NOMO-1 treated with dmso at 0.1 percent for 144 hours (cell line): Measurements from ENCODE around the gene SAMD1.

Experiments used
- DNase-seq: peaks from one replicate; lab custom pipeline; 2025; ENCODE audit not compliant: unreplicated experiment; lab: John Stamatoyannopoulos, UW

Gene SAMD1

DNA sequence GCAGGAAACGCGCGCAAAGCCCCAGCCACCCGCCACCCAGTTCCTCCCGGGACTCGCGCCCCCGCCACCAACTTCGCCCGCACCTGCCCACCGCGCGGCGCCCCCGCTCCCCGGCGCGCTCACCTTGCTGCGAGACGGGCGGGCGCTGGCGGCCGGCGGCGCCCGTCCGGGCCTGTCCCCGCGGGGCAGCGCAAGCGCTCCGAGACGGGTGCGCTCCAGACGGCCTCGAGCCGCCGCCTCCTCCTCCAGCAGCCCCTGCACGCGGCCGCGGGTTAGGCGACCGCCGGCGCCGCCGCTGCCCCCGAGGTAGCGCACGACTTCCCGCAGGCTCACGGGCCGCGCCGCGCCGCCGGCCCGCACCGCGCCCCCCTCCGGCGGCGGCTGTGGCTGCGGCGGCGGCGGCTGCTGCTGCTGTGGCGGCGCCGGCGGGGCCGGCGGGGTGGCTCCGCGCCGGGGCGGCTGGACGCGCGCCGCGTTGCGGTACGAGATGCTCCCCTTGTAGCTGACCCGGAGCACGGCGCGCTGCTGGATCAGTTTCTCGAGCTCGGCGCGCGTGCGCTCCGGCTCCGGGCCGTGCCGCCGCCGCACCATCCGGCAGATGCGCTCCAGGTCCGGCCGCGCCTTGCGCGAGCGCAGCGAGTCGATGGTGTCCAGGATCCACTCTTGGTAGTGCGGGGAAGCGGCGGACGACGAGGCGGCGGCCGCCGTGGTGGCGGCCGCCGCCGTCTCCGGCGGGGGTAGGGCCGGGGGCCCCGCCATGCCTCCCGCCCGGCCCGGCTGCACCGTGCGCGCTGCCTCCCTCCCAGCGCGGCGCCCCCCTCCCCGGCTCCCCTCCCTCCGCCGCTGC lies 666 bp downstream of the SAMD1 start:
- DNase-seq, result no peak

DNA sequence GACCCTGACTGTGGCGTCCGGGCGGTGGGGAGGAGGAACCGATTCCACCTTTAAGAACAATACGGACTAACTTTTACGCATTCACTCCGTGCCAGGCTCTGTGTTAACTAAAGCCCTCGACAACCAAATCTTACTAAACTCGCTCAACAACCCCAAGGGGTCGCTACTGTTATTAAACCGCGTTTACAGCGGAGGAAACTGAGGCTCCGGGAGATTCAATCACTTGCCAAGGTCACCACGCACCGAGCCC lies 1.2 kb downstream of the SAMD1 start:
- DNase-seq, result no peak

DNA sequence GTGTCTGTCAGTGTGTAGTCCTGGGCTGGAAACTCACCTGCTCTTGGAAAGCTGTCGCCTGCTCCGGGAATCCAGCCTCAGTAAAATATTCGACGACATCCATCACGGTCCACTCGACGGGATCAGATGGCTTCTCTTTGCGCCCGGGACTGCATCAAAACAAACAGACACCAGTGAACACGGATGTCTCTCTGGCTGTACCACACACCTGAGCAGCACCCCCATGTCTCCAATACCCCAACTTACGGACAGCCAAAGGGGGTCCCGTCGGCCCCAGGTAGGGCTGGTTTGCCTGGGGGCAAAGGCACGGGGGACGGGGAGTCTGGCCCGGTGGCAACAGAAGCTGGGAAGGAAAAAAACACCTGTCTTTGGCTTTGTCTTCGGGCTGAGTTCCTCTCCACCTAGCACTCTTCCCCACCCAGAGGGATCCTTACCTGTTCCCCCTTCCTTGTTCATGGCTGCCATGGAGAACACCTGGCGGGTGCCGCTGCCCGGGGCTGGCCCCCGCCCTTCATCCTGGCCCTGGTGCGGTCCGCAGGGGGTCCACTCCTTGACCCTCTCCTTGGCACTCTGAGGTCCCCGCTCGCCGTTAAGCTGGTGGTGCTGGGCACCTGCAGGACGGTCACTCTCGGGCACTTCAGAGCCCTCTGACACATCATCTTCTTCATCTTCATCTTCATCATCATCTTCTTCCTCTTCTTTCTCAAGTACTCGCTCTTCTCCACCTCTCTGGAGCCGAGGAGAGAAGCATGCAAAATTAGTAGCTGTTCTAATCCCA lies 1.7 kb downstream of the SAMD1 start:
- DNase-seq, result no peak

- no peak for DNase-seq
Observed at GRCh38 chr19:14086098-14086497, 4.5 kb downstream of the SAMD1 start.

DNA sequence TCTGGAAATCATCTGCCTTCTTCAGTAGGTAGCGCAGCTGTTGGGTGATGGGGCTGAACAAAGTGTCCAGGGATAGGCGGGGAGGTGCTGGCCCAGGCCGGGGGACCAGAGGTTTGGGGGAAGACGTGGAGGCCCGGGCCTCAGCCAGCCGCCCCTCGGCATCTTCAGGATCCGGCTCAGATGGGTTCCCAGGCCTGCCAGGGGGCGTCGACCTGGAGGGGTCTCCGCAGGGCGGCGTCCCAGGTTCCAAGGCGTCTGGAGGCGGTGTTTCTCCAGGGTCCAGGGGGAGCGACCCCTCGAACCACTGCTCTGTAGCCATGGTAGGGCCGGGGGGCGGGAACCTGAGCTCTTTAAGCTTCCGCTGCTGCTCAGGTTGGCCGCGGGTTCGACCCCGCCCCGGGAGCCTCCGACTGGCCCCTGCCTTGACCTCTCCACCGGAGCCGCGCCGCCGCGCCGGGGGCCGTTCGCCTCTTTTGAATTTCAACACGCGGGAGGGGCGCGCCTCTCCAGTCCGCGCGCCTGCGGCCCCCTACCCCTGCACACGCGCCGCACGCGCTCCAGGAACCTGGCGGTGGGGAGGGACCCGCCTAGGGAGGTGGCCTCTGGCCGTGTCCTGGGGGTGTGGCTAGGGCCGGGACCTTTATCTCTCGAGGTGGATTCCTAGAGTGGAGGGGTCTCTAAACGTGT lies 5.1 kb downstream of the SAMD1 start, which contains the start of gene C19orf67:
TSS of gene C19orf67 (minus strand) at position 475 of the 687 bp plus-strand sequence. CDS start at position 319, 156 bp downstream.
- DNase-seq, result no peak

DNA sequence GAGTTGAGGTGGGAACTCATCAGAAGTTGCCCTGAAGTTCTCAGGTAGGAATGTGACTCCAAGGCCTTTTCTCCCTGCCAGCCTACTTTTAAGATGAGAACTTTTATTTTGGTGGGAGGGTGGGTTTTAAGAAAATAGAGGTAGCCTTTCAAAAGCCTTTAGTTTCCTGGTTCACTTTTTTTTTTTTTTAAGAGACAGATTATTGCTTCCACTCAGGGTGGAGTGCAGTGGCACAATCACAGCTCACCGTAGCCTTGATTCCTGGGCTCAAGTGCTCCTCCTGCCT lies 7.9 kb downstream of the SAMD1 start:
- no peak for DNase-seq

DNA sequence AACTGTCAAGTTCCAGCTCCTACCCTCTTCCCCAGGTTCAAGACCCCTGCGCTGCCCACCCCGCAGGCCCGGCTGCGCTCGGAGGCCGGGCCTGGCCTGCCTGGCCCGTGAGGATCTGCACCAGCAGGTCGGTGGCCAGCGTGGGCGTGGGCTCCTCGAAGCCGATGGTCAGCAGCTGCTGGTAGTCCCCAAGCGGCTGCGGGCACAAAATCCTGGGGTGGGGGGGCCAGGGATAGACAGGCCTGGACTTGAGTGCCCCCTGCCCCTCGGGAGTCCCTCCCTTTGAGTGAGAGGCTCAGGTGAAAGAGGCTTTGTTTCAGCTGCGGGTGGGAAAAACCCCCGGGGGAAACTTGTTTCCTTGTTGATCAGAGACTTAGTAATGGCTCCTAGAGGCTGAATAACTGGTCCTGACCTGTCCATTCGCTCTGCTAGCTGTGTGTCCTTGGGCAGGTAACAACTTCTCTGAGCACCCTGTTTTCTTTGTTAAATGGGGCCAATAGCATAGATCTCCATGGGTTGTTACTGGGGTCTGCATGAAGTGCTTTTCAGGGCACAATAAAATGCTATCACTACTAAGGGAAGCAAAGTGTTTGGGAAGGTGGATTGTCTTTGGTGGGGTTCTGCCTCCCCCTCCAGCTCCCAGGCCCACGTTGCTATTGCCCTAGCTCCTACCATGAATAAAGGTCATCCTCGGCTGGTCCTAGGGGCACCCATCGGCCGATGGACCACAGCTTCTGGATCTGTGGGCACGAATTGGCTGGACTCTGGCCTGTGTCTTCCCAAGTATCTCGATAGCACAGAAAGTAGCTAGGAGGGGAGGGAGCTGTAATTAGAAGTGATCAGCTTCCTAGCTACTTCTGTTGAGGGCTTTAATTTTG lies 8.5 kb downstream of the SAMD1 start:
- DNase-seq, result no peak

- DNase-seq, result peak; percentile 96
Observed at GRCh38 chr19:14080887-14081796, 9.4 kb downstream of the SAMD1 start.

DNA sequence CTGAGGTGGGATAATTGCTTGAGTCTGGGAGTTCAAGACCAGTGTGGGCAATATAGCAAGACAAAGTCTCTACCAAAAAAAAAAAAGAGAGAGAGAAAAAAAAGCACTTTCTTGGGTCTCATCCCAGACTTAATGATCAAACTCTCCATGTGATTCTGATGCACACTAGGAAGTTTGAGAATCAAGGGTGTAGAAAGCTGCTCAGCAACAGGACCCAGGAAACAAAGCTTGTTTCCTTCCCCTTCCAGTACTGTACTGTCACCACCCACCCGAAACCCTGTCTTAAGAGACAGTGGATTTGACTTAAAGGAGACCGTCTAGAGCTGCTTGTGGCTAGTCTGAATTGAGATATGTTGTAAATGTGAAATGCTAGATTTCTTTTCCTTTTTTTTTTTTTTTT lies 12.1 kb downstream of the SAMD1 start:
- DNase-seq, result no peak

- no peak for DNase-seq
Observed at GRCh38 chr19:14073925-14074838, 16.4 kb downstream of the SAMD1 start.

- DNase-seq, result peak; percentile 73
Observed at GRCh38 chr19:14073261-14073924, 17.2 kb downstream of the SAMD1 start.

GRCh38 chr19:14072535-14073260 lies 17.9 kb downstream of the SAMD1 start, which contains the start of gene MISP3:
MISP3 (plus strand) TSS chr19:14072786; CDS start chr19:14073310, 524 bp downstream.
- DNase-seq, result no peak

- no peak for DNase-seq
Observed at GRCh38 chr19:14070268-14071050, 20.1 kb downstream of the SAMD1 start.

DNA sequence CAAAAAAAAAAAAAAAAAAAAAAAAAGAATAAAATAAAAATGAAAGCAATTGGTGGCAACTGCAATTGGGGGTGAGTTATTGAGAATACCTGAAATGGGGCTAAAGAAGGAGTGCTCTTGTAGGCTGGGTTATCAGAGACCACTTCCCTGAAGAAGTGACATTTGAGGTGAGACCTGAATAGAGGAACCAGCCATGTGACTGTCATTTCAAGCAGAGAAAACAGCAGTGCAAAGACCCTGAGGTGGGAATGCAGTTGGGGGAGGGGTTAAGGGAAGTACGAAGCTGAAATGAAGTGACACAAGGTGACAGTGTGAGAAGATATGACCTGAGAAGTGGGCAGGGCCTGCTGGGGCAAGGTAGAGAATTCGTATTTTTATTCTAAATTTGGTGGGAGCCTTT lies 24.4 kb downstream of the SAMD1 start:
- DNase-seq, result no peak

DNA sequence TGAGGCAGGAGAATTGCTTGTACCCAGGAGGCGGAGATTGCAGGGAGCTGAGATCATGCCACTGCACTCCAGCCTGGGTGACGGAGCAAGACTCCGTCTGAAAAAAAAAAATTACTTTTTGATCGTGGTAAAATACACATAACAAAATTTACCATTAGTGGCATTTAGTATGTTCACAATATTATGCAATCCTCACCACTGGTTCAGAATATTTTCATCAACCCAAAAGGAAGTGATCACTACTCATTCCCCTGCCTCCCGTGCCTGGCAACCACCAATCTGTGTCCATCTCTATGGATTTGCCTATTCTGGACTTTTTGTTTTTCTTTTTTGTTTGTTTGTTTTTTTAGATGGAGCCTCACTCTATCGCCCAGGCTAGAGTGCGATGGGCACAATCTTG lies 27.4 kb downstream of the SAMD1 start:
- DNase-seq, result no peak

DNA sequence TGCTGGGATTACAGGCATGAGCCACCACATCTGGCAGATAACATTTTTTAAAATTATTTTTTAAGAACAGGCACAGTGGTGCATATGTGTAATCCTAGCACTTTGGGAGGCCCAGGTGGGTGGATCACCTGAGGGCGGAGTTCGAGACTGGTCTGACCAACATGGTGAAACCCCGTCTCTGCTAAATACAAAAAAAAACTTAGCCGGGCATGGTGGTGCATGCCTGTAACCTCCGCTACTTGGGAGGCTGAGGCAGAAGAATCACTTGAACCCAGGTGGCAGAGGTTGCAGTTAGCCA lies 28.0 kb downstream of the SAMD1 start:
- no peak for DNase-seq
